ENCODE measurements around the gene SH3RF2.

The SH3RF2 gene

DNA sequence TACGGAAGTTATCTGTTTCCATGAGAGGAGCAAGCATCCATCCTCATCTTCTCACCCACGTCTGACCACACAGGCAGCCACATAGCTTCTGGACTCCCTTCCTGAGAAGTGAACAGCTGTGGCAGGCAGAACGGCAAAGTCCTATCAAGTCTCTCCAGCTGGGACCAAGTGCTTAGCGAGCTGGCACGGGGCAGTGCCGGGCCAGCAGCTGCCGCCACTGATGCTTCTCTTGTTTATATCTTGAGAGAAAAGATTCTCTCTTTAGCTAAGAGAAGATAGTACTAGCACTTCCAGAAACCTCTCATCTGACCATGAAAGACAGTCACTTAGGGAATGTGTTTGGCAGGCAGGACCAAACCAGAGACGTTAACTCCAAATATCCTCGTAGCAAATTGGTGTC is 131.8 kb downstream of the SH3RF2 start:
- TF ChIP-seq GATA3 (IDR thresholded peaks at IDR 0.05; ENCODE audit: low read depth, low read length) (no peak), GATA2 (IDR thresholded peaks at IDR 0.05; ENCODE audit: low read depth, low read length) (no peak)

DNA sequence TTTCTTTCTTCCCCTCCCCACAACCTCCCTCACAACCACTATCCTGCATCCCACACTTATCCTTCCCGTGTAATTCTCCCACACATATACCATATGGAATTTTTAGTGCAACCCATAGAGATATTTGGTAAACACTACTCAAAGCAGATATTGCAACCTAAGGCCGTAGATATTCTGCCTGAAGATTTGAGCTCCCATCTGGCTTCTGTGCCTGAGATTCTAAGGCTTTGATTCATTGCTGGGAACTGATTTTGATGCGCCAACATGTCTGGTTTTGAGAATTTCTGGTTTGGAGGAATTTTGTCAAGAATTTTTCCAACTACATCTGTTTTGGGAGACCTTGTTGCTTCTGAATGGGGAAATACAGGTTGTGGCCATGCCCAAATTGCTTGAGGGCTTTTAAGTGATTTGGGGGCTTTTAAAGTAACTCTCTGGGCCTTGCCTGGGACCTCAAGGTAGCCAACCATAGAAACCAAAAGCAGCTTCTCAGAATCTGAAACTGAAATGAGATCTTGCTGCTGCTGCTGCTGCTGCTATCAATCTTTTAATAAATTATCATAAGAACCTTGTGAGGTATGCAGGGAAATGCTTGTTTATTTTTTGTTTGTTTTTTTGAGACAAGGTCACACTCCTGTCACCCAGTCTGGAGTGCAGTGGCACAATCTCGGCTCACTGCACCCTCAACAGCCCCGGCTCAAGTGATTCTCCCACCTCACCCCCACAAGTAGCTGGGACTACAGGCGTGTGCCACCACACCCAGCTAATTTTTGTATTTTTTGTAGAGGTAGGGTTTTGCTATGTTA is 132.8 kb downstream of the SH3RF2 start:
- TF ChIP-seq GATA2 (IDR thresholded peaks at IDR 0.05; ENCODE audit: low read depth, low read length) (no peak), GATA3 (IDR thresholded peaks at IDR 0.05; ENCODE audit: low read depth, low read length) (no peak)

DNA sequence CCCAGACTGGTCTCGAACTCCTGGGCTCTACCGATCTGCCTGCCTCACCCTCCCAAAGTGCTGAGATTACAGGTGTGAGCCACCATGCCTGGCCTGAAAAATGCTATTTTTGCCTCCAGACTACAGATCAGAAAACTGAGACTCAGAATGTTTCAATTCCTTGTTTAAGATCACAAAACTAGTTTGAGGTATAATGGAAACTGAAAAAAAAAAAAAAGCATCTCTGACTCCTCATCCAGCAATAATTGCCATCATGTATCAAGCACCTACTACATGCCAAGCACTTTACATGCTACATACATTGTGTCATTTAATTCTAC is 133.4 kb downstream of the SH3RF2 start:
- TF ChIP-seq GATA3 (IDR thresholded peaks at IDR 0.05; ENCODE audit: low read depth, low read length) (no peak), GATA2 (IDR thresholded peaks at IDR 0.05; ENCODE audit: low read depth, low read length) (no peak)

DNA sequence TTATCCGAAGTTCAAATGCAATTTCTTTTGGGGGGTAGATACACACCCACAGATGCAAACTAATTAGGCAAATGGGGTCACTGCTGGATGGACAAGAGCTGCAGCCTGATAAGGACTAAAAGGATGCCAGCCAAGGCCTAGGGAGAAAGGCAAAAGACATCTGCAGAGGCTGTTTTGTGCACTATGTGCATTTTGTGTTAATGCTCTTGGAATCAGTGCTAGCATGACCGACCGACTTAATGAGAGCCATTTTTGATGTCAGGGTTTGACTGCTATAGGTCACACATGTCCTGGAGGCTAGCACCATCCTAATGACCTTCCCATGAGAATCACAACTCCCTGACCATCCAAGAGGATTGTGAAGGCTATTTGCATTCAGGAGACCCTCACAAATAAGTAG is 134.4 kb downstream of the SH3RF2 start:
- no peak for TF ChIP-seq GATA3 (IDR thresholded peaks at IDR 0.05; ENCODE audit: low read depth, low read length)

DNA sequence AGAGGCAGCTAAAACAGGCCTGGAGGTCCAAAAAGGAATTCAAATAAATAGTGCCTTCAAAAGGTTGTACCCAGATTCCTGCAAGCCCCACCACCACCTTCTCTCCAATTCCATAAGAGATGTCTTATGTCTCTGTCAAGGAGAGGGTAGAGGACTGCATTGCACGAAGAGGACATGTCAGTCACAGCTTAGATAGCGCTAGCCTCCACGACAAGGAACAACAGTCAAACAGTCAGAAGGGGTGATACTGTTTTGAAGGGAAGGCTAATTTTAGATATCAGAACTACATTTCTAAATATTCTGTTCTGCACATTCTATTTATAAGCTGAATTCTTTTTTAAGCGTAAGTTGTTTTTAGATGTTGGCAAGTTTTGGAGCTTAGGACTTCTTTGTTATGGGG is 134.8 kb downstream of the SH3RF2 start:
- TF ChIP-seq GATA2 (IDR thresholded peaks at IDR 0.05; ENCODE audit: low read depth, low read length) (no peak), GATA3 (IDR thresholded peaks at IDR 0.05; ENCODE audit: low read depth, low read length) (no peak)

DNA sequence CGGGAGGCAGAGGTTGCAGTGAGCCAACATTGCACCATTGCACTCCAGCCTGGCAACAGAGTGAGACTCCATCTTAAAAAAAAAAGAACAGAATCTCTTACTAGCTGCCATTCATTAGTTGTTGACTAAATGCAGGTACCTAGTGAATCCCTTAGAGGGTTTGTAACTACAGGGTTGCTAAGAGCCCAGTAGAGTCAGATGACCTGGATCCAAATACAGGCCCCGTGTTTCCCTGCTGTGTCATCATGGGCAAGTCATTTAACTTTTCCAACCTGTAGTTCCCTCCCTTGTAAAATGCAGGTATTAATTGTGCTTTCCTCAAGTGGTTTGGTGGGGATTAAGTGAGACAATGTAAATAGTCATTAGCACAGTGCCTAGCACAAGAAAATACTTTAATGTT is 136.2 kb downstream of the SH3RF2 start:
- TF ChIP-seq GATA3 (IDR thresholded peaks at IDR 0.05; ENCODE audit: low read depth, low read length) (no peak), GATA2 (IDR thresholded peaks at IDR 0.05; ENCODE audit: low read depth, low read length) (no peak)

DNA sequence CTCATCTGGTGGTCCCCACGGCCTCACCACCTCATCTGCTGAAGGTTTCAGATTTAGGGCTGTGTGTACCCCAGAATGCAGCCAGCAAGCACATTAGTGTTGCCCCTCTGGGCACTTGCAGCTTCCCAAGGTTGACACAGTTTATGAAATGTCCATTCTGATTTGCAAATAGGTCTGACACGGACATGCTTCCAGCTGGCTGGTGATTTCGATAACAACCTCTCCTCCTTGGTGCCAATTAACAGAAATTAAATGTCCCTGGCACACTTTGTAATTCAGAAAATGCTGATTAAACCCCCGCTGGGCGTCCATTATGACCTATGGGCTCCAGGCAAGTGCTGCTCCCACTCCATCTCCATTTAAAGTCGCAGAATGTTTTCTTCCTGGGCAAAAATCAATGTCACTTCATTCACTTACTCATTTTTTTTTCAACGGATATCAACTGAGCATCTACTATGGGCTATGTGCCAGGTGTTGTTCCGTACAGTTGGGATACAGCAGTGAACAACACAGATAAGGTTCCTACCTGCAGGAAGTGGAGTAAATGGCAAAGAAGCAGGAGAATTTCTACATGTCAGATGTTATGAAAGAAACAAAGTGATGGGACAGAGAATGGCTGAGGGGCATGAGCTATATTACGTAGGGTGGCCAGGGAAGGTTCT is 137.0 kb downstream of the SH3RF2 start:
- TF ChIP-seq GATA3 (IDR thresholded peaks at IDR 0.05; ENCODE audit: low read depth, low read length) (no peak), GATA2 (IDR thresholded peaks at IDR 0.05; ENCODE audit: low read depth, low read length) (no peak)

DNA sequence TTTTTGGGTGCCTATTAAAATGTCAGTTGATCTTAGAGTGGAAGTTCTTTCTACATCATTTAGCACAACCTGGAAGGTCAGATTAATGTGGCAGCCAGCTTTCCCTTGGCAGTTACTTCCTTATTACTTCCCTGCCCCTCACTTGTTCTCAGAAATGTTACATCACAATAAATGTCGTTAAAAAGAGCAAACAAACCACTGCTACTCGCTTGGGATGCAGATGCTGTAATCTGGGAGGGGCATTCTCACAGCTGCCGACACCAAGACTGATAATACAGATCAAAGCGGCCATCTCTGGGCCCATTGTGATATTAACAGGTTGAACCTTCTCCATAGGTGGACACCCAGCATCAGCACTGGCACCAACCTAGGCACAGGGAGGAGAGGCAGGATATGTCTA is 139.7 kb downstream of the SH3RF2 start:
- TF ChIP-seq GATA3 (IDR thresholded peaks at IDR 0.05; ENCODE audit: low read depth, low read length) (no peak), GATA2 (IDR thresholded peaks at IDR 0.05; ENCODE audit: low read depth, low read length) (no peak)

DNA sequence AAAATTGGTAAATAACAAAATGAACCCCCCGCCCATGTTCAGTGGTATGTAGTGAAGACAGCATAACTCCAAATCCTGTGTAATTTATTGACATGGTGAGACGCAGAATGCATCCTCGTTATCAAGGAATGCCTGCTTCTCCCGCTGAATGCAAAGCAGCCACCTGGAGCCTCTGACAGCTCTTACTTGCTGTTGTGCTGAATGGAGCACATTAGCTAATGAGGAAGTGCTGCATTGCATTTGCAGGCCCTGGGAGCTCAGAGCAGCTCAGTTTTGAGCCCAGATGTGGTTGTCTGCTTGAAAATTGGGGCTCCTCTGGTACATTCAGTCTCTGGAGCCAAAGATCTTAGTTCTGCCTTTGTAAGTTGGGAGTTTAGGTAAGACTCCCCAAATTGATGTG is 140.1 kb downstream of the SH3RF2 start:
- TF ChIP-seq GATA2 (IDR thresholded peaks at IDR 0.05; ENCODE audit: low read depth, low read length) (no peak), GATA3 (IDR thresholded peaks at IDR 0.05; ENCODE audit: low read depth, low read length) (no peak)

DNA sequence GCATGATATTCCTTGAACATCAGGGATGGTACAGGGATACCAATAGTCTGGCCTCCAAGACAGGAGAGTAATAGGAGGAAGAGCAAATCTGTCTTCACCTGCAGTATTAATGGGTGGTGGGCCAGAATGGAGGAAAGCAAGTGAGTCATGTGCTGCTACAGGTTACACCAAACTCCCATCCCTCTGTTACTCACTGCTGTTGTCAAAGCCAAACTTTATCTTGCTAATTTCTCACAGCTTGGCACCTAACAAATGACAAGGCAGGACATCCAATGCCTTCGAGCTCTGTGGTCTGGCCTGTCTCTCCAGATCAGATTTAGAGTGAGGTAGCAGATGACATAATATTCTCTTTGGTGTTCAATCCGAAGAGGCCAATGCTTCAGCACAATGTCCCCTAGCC is 142.2 kb downstream of the SH3RF2 start:
- no peak for TF ChIP-seq GATA2 (IDR thresholded peaks at IDR 0.05; ENCODE audit: low read depth, low read length)
- TF ChIP-seq GATA3 (IDR thresholded peaks at IDR 0.05; ENCODE audit: low read depth, low read length) = no peak

DNA sequence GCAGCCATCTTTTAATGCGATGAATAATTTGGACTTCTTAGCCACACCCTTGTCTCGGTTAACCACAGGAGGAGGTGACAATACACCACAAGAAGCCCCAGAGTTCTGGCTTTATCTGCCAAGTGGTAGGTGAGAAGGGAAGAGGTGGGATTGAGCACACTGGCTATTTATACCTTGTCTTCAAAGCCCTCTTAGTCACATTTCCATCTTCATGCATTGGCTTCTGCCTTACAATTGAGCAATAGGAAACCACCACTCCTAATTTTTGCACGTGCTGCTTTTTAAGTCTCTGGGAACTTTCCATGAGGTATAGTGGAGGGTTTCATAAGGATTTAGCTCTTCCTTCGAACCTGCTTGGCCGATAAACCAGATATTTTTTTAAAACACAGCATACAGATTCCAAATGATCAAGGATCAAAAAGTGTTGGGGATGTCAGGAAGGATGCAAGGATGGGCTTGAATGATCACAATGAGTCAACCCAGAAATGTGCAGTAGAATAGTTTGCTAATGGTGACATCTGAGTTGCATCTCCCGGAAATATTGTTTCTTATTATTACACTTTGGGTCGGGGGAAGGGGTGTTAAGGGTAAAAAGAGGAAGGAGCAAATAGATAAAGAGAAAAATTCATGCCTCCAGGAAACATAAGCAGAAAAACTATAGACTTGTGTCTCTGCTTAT is 143.5 kb downstream of the SH3RF2 start:
- no peak for TF ChIP-seq GATA3 (IDR thresholded peaks at IDR 0.05; ENCODE audit: low read depth, low read length)
- TF ChIP-seq GATA2 (IDR thresholded peaks at IDR 0.05; ENCODE audit: low read depth, low read length) = no peak

DNA sequence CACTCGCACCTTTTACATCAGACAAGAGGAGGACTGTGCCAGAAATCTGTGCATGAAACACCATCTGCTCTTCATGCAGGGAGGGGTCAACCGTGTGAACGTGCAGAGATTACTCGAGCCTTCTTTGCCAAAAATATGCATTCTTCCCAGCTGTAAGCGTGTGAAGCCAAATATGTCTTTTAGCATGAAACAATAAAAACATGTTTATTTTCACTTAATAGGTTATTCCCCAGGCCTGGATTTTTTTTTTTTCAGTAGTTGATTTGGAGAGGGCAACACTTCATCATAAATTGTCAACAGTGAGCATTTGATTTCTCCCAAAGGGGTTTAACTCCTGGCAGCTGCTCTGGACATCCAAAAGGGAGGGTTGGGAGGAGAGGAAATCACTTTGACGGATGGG is 145.2 kb downstream of the SH3RF2 start:
- TF ChIP-seq GATA3 (IDR thresholded peaks at IDR 0.05; ENCODE audit: low read depth, low read length) (no peak), GATA2 (IDR thresholded peaks at IDR 0.05; ENCODE audit: low read depth, low read length) (no peak)

DNA sequence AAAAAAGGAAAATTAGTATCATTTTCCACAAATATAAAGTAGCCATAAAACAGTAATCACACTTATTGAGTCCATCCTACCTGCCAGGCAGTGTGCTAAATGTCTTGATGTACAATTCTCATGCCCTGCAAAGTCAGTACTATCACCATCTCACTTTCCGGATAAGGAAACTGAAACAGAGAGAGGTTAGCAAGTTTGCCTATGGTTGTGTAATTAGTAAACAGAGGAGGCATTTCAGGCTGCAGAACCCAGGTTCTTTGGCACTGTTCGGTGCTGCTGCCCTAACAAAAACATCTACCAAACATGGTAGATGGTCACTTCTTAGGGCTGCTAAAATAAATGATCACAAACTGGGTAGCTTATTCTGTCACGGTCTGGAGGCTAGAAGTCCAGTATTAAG is 146.4 kb downstream of the SH3RF2 start:
- TF ChIP-seq GATA3 (IDR thresholded peaks at IDR 0.05; ENCODE audit: low read depth, low read length) (no peak), GATA2 (IDR thresholded peaks at IDR 0.05; ENCODE audit: low read depth, low read length) (no peak)

DNA sequence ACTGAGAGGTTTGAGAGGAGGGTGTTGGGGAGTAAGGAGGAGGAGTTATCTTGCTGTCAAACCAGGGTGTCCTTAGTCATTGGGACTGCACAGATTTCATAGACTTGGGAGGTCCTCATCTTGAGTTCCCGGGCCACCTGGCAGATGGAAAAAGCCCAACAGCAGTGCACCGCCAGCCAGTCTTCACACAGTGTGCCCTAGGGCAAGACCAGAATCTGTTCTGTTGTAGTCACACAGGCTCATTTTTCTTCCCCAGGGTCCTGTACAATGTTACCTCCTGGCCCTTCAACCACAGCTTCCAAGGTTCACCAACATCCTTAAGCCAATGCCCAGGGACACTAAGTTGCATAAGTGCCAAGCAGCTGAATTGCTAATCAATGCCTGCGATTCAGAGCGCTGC is 148.0 kb downstream of the SH3RF2 start:
- no peak for TF ChIP-seq GATA3 (IDR thresholded peaks at IDR 0.05; ENCODE audit: low read depth, low read length)
- TF ChIP-seq GATA2 (IDR thresholded peaks at IDR 0.05; ENCODE audit: low read depth, low read length) = no peak

DNA sequence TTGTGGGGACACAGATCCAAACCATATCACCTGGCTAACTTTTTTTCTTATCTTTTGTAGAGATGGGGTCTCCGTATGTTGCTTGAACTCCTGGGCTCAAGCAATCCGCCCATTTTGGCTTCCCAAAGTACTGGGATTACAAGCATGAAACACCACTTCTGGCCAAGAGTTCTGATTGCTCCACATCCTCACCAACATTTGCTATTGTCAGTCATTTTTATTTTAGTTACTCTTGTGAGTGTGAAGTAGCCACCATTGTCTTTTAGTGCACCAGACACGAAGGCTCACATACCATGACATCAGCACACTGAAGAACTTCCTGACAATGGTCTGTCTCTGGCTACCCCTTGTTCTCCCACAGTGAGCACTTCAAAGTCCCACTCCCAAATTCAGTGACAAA is 151.7 kb downstream of the SH3RF2 start:
- TF ChIP-seq GATA2 (IDR thresholded peaks at IDR 0.05; ENCODE audit: low read depth, low read length) = no peak
- TF ChIP-seq GATA3 (IDR thresholded peaks at IDR 0.05; ENCODE audit: low read depth, low read length) = no peak
